ENCODE data around the gene C9orf153.

Gene C9orf153

GRCh38 chr9:86187121-86187520 lies 72.3 kb downstream of the C9orf153 start:
- no peak for DNase-seq (ENCODE audit: low read depth, low spot score)

GRCh38 chr9:86186696-86187095 lies 72.8 kb downstream of the C9orf153 start:
- no peak for DNase-seq (ENCODE audit: low read depth, low spot score)

GRCh38 chr9:86185872-86186271 lies 73.6 kb downstream of the C9orf153 start:
- DNase-seq (ENCODE audit: low read depth, low spot score), result no peak

- no peak for DNase-seq (ENCODE audit: low read depth, low spot score)
Observed at GRCh38 chr9:86184138-86184524, 75.3 kb downstream of the C9orf153 start.

- DNase-seq (ENCODE audit: low read depth, low spot score), result no peak
Observed at GRCh38 chr9:86183229-86184137, 76.0 kb downstream of the C9orf153 start.

GRCh38 chr9:86181379-86182315 lies 77.8 kb downstream of the C9orf153 start:
- DNase-seq (ENCODE audit: low read depth, low spot score), result no peak

GRCh38 chr9:86178503-86178902 lies 81.0 kb downstream of the C9orf153 start:
- no peak for DNase-seq (ENCODE audit: low read depth, low spot score)

- DNase-seq (ENCODE audit: low read depth, low spot score), result no peak
Observed at GRCh38 chr9:86177995-86178394, 81.5 kb downstream of the C9orf153 start.

- DNase-seq (ENCODE audit: low read depth, low spot score), result no peak
Observed at GRCh38 chr9:86176468-86176867, 83.0 kb downstream of the C9orf153 start.

- no peak for DNase-seq (ENCODE audit: low read depth, low spot score)
Observed at GRCh38 chr9:86175743-86176456, 83.6 kb downstream of the C9orf153 start.

- DNase-seq (ENCODE audit: low read depth, low spot score), result no peak
Observed at GRCh38 chr9:86175223-86175622, 84.2 kb downstream of the C9orf153 start.
